GM23338 (cell line): ENCODE data around the gene CTNNA2. TPM values are rescaled to one million over a fixed set of nuclear protein-coding genes. Genes with fewer than 3 reads are reported as not detected.

Experiments used
- ATAC-seq: fragments of 200-7000 bp; cut with Tn5 transposase; 3 replicates; pipeline ENCODE4 v1.9.1; 2020
- DNase-seq: peaks from one replicate; pipeline ENCODE4 v3.0.0-alpha.2; 2015; ENCODE audit warnings: low spot score
- H2AFZ ChIP-seq: fragments of 200-600 bp; sonication (generic); 2 replicates; pipeline ENCODE4 v1.8.0; 2016; ENCODE audit warnings: antibody characterized with exemption, mild to moderate bottlenecking, moderate library complexity
- H3F3A ChIP-seq: fragments of 200-600 bp; sonication (generic); replicated peaks from 2 replicates; pipeline ENCODE4 v1.8.0; 2017; ENCODE audit warnings: antibody characterized with exemption, mixed run types, low read depth
- H3K27ac ChIP-seq: fragments of 200-600 bp; sonication (generic); 2 replicates; pipeline ENCODE4 v1.6.1; 2016; ENCODE audit warnings: low read depth
- H3K27me3 ChIP-seq: fragments of 200-600 bp; sonication (generic); 2 replicates; pipeline ENCODE4 v1.8.0; 2016; ENCODE audit warnings: mild to moderate bottlenecking, mixed run types, moderate library complexity; ENCODE audit not compliant: insufficient read depth
- H3K36me3 ChIP-seq: fragments of 200-600 bp; sonication (generic); 2 replicates; pipeline ENCODE4 v1.8.0; 2016; ENCODE audit warnings: mild to moderate bottlenecking; ENCODE audit not compliant: insufficient read depth
- H3K4me1 ChIP-seq: fragments of 200-600 bp; sonication (generic); 2 replicates; pipeline ENCODE4 v1.8.0; 2016; ENCODE audit warnings: mild to moderate bottlenecking, moderate library complexity; ENCODE audit not compliant: insufficient read depth
- H3K4me2 ChIP-seq: fragments of 200-600 bp; sonication (generic); 2 replicates; pipeline ENCODE4 v1.7.1; 2017; ENCODE audit warnings: mixed run types
- H3K4me3 ChIP-seq: fragments of 200-600 bp; sonication (generic); 2 replicates; pipeline ENCODE4 v1.6.1; 2016; ENCODE audit warnings: mixed run types
- H3K79me2 ChIP-seq: fragments of 200-600 bp; sonication (generic); replicated peaks from 2 replicates; pipeline ENCODE4 v1.8.0; 2017; ENCODE audit warnings: mild to moderate bottlenecking; ENCODE audit not compliant: insufficient read depth
- H3K9me2 ChIP-seq: fragments of 200-600 bp; sonication (generic); 2 replicates; pipeline ENCODE4 v1.8.0; 2017; ENCODE audit not compliant: insufficient read depth
- H4K20me1 ChIP-seq: fragments of 200-600 bp; sonication (generic); replicated peaks from 2 replicates; pipeline ENCODE4 v1.8.0; 2017; ENCODE audit warnings: mild to moderate bottlenecking; ENCODE audit not compliant: insufficient read depth
- H3K27ac Mint-ChIP-seq: 2 replicates; pipeline ENCODE4 v1.8.0; 2020; ENCODE audit warnings: inconsistent platforms, mild to moderate bottlenecking, moderate library complexity, mixed read lengths
- H3K27me3 Mint-ChIP-seq: 3 replicates; pipeline ENCODE4 v1.8.0; 2022; ENCODE audit warnings: low read depth, mild to moderate bottlenecking, moderate library complexity, mixed read lengths, inconsistent platforms; ENCODE audit not compliant: insufficient read depth, poor library complexity
- H3K36me3 Mint-ChIP-seq: 3 replicates; pipeline ENCODE4 v1.8.0; 2021; ENCODE audit warnings: low read depth, mild to moderate bottlenecking, inconsistent platforms, moderate library complexity, mixed read lengths
- H3K4me1 Mint-ChIP-seq: 3 replicates; pipeline ENCODE4 v1.8.0; 2020; ENCODE audit warnings: mild to moderate bottlenecking, inconsistent platforms, mixed read lengths
- H3K4me3 Mint-ChIP-seq: 3 replicates; pipeline ENCODE4 v1.8.0; 2021; ENCODE audit warnings: moderate library complexity, mild to moderate bottlenecking, inconsistent platforms, mixed read lengths
- H3K9me3 Mint-ChIP-seq: 3 replicates; pipeline ENCODE4 v1.8.0; 2020; ENCODE audit warnings: moderate library complexity, mild to moderate bottlenecking, inconsistent platforms, mixed read lengths
- CREB1 ChIP-seq: fragments of 250-450 bp; sonication (Bioruptor Pico); IDR thresholded peaks from 2 replicates; pipeline ENCODE4 v1.5.0; 2020; ENCODE audit warnings: low read depth, mild to moderate bottlenecking, moderate library complexity
- EZH2 ChIP-seq: fragments of 200-600 bp; sonication (generic); IDR thresholded peaks from one replicate; pipeline ENCODE4 v1.8.0; 2017; ENCODE audit warnings: antibody characterized with exemption, mild to moderate bottlenecking, low read depth; ENCODE audit not compliant: unreplicated experiment
- EZH2phosphoT487 ChIP-seq: fragments of 200-600 bp; sonication (generic); IDR thresholded peaks from one replicate; pipeline ENCODE4 v1.8.1; 2018; ENCODE audit warnings: antibody characterized with exemption; ENCODE audit not compliant: unreplicated experiment
- NANOG ChIP-seq: IDR thresholded peaks from 2 replicates; pipeline ENCODE4 v1.6.1; 2016; ENCODE audit warnings: antibody characterized with exemption, borderline replicate concordance
- POLR2AphosphoS5 ChIP-seq: IDR thresholded peaks from 2 replicates; pipeline ENCODE4 v1.6.1; 2016; ENCODE audit warnings: antibody characterized with exemption, low read depth
- REST ChIP-seq: IDR thresholded peaks from one replicate; pipeline ENCODE4 v1.6.1; 2018; ENCODE audit warnings: antibody characterized with exemption; ENCODE audit not compliant: unreplicated experiment
- ZNF114 ChIP-seq: fragments of 250-450 bp; sonication (Bioruptor Pico); IDR thresholded peaks from 2 replicates; pipeline ENCODE4 v1.5.0; 2020; ENCODE audit warnings: mild to moderate bottlenecking, moderate library complexity
- ZNF331 ChIP-seq: fragments of 250-450 bp; sonication (Bioruptor Pico); IDR thresholded peaks from 2 replicates; pipeline ENCODE4 v1.5.0; 2020; ENCODE audit warnings: low read depth, mild to moderate bottlenecking, moderate library complexity
- polyA plus RNA-seq: library from polyadenylated mRNA; unstranded; fragments of >200 nt; fragmentation: Nextera tagmentation; extraction: Ambion mirVana; gene quantifications from 2 replicates; pipeline ENCODE4 v1.2.1, GENCODE V29; 2016
- total RNA-seq: library from RNA; depleted of rRNA; stranded (reverse); fragments of >200 nt; shearing (Covaris generic); gene quantifications from 2 replicates; pipeline ENCODE4 v1.2.3, GENCODE V29; 2014
- TF ChIP-seq, protein P1 (sequence below), 2 experiments: fragments of 200-600 bp in 1 of 2; sonication (generic) in 1 of 2; conservative IDR thresholded peaks; 2 replicates each; pipeline versions ENCODE4 v1.5.1 to v1.6.1; 2016 to 2017; ENCODE audit warnings: antibody characterized with exemption in 2 of 2, low read depth in 2 of 2, mild to moderate bottlenecking in 2 of 2, moderate library complexity in 1 of 2
- TF ChIP-seq, protein P2 (sequence below): fragments of 250-450 bp; sonication (Bioruptor Pico); IDR thresholded peaks from 2 replicates; pipeline ENCODE4 v1.5.0; 2020; ENCODE audit warnings: mild to moderate bottlenecking, moderate library complexity

The CTNNA2 gene
- total and polyA plus RNA-seq, 2 experiments from 2014 or later: 6.4 to 15.6 TPM

- TF ChIP-seq, protein P1, sequence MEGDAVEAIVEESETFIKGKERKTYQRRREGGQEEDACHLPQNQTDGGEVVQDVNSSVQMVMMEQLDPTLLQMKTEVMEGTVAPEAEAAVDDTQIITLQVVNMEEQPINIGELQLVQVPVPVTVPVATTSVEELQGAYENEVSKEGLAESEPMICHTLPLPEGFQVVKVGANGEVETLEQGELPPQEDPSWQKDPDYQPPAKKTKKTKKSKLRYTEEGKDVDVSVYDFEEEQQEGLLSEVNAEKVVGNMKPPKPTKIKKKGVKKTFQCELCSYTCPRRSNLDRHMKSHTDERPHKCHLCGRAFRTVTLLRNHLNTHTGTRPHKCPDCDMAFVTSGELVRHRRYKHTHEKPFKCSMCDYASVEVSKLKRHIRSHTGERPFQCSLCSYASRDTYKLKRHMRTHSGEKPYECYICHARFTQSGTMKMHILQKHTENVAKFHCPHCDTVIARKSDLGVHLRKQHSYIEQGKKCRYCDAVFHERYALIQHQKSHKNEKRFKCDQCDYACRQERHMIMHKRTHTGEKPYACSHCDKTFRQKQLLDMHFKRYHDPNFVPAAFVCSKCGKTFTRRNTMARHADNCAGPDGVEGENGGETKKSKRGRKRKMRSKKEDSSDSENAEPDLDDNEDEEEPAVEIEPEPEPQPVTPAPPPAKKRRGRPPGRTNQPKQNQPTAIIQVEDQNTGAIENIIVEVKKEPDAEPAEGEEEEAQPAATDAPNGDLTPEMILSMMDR (conservative IDR thresholded peaks at IDR 0.05; ENCODE audit: low read depth in 2 of 2): no peak
- TF ChIP-seq ZNF114 (CRISPR knock-in tag): no peak
Observed at GRCh38 chr2:79996709-79997108, 483.9 kb downstream of the CTNNA2 start (continued).

- no peaks in the 10 kb centered on the region for H3F3A ChIP-seq
- ATAC-seq: no peak
- no peak overlapping the region for H3K27ac ChIP-seq
- no peaks in the 10 kb centered on the region for H3K79me2 ChIP-seq
- no peak for DNase-seq
- no peak for TF ChIP-seq POLR2AphosphoS5
- no peak for TF ChIP-seq CREB1 (CRISPR knock-in tag)
- no peak for TF ChIP-seq NANOG
- no peak for TF ChIP-seq ZNF331 (CRISPR knock-in tag)
- no peak for TF ChIP-seq EZH2
- TF ChIP-seq REST: no peak
- no peak for TF ChIP-seq ZNF114 (CRISPR knock-in tag)
- TF ChIP-seq, protein P2, sequence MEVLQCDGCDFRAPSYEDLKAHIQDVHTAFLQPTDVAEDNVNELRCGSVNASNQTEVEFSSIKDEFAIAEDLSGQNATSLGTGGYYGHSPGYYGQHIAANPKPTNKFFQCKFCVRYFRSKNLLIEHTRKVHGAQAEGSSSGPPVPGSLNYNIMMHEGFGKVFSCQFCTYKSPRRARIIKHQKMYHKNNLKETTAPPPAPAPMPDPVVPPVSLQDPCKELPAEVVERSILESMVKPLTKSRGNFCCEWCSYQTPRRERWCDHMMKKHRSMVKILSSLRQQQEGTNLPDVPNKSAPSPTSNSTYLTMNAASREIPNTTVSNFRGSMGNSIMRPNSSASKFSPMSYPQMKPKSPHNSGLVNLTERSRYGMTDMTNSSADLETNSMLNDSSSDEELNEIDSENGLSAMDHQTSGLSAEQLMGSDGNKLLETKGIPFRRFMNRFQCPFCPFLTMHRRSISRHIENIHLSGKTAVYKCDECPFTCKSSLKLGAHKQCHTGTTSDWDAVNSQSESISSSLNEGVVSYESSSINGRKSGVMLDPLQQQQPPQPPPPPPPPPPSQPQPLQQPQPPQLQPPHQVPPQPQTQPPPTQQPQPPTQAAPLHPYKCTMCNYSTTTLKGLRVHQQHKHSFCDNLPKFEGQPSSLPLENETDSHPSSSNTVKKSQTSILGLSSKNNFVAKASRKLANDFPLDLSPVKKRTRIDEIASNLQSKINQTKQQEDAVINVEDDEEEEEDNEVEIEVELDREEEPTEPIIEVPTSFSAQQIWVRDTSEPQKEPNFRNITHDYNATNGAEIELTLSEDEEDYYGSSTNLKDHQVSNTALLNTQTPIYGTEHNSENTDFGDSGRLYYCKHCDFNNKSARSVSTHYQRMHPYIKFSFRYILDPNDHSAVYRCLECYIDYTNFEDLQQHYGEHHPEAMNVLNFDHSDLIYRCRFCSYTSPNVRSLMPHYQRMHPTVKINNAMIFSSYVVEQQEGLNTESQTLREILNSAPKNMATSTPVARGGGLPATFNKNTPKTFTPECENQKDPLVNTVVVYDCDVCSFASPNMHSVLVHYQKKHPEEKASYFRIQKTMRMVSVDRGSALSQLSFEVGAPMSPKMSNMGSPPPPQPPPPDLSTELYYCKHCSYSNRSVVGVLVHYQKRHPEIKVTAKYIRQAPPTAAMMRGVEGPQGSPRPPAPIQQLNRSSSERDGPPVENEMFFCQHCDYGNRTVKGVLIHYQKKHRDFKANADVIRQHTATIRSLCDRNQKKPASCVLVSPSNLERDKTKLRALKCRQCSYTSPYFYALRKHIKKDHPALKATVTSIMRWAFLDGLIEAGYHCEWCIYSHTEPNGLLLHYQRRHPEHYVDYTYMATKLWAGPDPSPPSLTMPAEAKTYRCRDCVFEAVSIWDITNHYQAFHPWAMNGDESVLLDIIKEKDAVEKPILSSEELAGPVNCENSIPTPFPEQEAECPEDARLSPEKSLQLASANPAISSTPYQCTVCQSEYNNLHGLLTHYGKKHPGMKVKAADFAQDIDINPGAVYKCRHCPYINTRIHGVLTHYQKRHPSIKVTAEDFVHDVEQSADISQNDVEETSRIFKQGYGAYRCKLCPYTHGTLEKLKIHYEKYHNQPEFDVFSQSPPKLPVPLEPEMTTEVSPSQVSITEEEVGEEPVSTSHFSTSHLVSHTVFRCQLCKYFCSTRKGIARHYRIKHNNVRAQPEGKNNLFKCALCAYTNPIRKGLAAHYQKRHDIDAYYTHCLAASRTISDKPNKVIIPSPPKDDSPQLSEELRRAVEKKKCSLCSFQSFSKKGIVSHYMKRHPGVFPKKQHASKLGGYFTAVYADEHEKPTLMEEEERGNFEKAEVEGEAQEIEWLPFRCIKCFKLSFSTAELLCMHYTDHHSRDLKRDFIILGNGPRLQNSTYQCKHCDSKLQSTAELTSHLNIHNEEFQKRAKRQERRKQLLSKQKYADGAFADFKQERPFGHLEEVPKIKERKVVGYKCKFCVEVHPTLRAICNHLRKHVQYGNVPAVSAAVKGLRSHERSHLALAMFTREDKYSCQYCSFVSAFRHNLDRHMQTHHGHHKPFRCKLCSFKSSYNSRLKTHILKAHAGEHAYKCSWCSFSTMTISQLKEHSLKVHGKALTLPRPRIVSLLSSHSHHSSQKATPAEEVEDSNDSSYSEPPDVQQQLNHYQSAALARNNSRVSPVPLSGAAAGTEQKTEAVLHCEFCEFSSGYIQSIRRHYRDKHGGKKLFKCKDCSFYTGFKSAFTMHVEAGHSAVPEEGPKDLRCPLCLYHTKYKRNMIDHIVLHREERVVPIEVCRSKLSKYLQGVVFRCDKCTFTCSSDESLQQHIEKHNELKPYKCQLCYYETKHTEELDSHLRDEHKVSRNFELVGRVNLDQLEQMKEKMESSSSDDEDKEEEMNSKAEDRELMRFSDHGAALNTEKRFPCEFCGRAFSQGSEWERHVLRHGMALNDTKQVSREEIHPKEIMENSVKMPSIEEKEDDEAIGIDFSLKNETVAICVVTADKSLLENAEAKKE (CRISPR knock-in tag): no peak
- TF ChIP-seq, protein P1 (conservative IDR thresholded peaks at IDR 0.05; ENCODE audit: low read depth in 2 of 2): no peak
- no peak for TF ChIP-seq EZH2phosphoT487
- H3K36me3 ChIP-seq: no peaks in the 10 kb centered on the region
- no peak overlapping the region for H2AFZ ChIP-seq
- H3K4me3 ChIP-seq: no peak overlapping the region
- 0 out of 2 replicates have a peak, but pooled peaks cover under 1% of the 10 kb centered on the region for H3K4me1 ChIP-seq
- Mint-ChIP-seq H3K36me3 (no peaks in the 10 kb centered on the region), H3K9me3 (no peaks in the 10 kb centered on the region), H3K27me3 (peaks cover 6% of the 10 kb centered on the region), H3K4me3 (no peak overlapping the region), H3K4me1 (no peaks in the 10 kb centered on the region), H3K27ac (no peak overlapping the region)
- H3K4me2 ChIP-seq: no peak overlapping the region
- no peaks in the 10 kb centered on the region for H3K9me2 ChIP-seq
- H4K20me1 ChIP-seq: no peaks in the 10 kb centered on the region
- peaks cover 6% of the 10 kb centered on the region for H3K27me3 ChIP-seq
Observed at GRCh38 chr2:80001701-80002101, 488.9 kb downstream of the CTNNA2 start.
